T47D (cell line): Measurements from ENCODE around the gene COPZ2.

Experiments
- DNase-seq, 2 experiments: peaks; one replicate each; pipeline versions ENCODE4 v3.0.0 to v3.0.0-alpha.2; 2011 to 2012; ENCODE audit warnings: low read depth in 1 of 2, low spot score in 1 of 2
- JUND ChIP-seq: IDR thresholded peaks from 2 replicates; pipeline ENCODE4 v1.6.1; 2012; ENCODE audit warnings: low read depth
- in situ Hi-C: cut with HindIII; loops from 2 replicates; pipeline ENCODE4 v1.10.0; 2016; ENCODE audit warnings: low sequenced_read_pairs, low pct_unique_long_range_greater_than_20kb

Gene COPZ2

DNA sequence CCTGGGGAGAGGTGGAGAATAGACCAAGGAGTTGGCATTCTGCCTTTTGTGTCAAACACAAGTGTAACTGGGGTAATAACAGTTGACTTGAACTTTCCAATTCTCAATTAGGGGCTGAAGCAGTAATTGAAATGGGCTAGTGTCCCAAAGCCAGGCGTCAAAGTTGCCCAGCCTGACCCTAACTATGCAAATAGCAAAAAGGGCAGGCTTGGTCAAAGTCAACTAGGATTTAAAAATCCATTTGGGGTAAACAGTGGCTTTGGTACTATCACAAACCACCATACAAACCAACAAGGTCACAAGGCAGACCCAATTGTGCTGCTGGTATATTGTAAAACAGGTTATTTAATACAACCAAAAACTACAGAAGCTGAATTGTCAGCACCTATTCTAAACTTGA, 28.6 kb upstream of the COPZ2 start:
- no peak for TF ChIP-seq JUND
- DNase-seq: no peak
- in situ Hi-C loops: no loop called here

- in situ Hi-C loops: no loop called here
- TF ChIP-seq JUND: no peak
- DNase-seq: no peak
Observed at GRCh38 chr17:48064638-48065037, 27.0 kb upstream of the COPZ2 start.

DNA sequence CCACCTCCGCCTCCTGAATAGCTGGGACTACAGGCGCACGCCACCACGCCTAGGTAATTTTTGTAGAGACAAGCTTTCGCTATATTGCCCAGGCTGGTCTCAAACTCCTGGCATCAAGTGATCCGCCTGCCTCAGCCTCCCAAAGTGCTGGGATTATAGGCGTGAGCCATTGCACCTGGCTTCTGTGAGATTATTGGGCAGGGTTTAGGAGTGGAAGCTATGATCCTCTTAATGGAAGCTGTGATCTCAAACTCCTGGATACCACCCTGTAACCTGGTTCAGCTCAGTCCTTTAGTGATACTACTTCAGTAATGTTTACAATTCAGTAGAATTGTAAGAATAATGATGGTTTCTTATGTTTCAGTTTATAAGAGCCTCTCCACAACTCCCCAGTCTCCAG, 24.7 kb upstream of the COPZ2 start:
- in situ Hi-C loops: no loop called here
- no peak for DNase-seq
- no peak for TF ChIP-seq JUND

DNA sequence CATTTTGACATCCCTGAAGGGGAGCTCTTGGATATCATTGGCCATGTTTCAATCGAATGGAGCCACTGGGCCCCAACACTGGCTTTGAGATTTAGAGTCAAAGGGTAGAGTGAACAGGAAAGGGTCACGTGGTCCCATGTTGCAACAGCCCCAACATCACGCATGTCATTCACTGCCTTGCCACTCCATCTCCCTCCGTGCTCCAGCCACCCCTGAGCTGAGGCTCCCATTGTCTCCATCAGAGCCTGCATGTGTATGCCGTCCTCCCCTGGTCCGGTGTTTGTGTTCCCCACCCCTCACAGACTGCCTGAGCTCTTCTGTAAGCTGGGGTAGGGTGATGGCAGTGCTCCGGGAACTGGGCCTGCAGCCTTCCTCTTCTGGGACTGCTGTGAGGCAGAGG, 22.7 kb upstream of the COPZ2 start:
- no peak for TF ChIP-seq JUND

GRCh38 chr17:48059125-48059668, 21.6 kb upstream of the COPZ2 start:
- no peak for DNase-seq
- no peak for TF ChIP-seq JUND
- in situ Hi-C loops: no loop called here

More for the DNA sequence above, 22.7 kb upstream of the COPZ2 start:
- in situ Hi-C loops: no loop called here
- no peak for DNase-seq

GRCh38 chr17:48058393-48059124, 21.0 kb upstream of the COPZ2 start:
- no peak for DNase-seq
- no peak for TF ChIP-seq JUND
- in situ Hi-C loops: no loop called here

DNA sequence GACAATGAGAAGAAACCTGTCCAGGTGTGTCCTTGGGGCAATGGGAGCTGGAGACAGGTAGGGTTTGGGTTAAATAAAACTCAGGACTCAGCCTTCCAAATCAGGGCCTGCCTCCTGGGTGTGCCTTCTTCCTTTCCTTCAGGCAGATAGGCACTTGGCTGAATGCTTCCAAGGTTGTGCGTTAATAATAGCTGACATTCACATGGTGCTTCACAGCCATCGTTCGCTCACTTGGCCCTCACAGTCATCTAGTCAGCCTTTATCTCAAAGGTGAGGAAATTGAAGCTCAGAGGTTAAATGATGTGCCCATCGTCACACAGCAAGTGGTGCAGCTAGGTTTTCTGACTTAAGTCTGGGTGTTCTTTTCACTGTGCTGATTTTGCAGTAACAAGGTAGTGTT, 20.0 kb upstream of the COPZ2 start:
- in situ Hi-C loops: no loop called here
- DNase-seq: no peak
- TF ChIP-seq JUND: no peak

GRCh38 chr17:48056879-48057278, 19.3 kb upstream of the COPZ2 start:
- no peak for TF ChIP-seq JUND
- in situ Hi-C loops: no loop called here
- DNase-seq: no peak

DNA sequence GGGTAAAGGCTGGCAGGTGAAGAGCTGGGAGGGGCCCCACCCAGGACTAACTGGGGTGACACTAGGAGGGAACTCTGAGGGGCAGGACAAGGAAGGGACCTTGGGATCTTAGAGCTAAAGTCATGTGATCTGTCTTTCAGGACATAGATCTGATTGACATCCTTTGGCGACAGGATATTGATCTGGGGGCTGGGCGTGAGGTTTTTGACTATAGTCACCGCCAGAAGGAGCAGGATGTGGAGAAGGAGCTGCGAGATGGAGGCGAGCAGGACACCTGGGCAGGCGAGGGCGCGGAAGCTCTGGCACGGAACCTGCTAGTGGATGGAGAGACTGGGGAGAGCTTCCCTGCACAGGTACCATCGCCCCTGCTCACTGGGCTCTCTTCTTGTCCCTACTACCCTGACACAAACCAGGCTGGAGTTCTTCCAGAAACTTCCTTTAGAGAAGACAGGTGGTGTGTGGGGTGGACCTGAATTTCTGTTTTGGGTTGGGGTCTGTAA, 18.7 kb upstream of the COPZ2 start:
- DNase-seq: no peak
- in situ Hi-C loops: no loop called here
- TF ChIP-seq JUND: no peak

- DNase-seq: peak in 1 of 2 experiments; percentile 84
- in situ Hi-C loops: no loop called here
- TF ChIP-seq JUND: no peak
Observed at GRCh38 chr17:48055531-48056245, 18.1 kb upstream of the COPZ2 start.

- DNase-seq: no peak
- in situ Hi-C loops: no loop called here
Observed at GRCh38 chr17:48054238-48055185, 16.9 kb upstream of the COPZ2 start.

DNA sequence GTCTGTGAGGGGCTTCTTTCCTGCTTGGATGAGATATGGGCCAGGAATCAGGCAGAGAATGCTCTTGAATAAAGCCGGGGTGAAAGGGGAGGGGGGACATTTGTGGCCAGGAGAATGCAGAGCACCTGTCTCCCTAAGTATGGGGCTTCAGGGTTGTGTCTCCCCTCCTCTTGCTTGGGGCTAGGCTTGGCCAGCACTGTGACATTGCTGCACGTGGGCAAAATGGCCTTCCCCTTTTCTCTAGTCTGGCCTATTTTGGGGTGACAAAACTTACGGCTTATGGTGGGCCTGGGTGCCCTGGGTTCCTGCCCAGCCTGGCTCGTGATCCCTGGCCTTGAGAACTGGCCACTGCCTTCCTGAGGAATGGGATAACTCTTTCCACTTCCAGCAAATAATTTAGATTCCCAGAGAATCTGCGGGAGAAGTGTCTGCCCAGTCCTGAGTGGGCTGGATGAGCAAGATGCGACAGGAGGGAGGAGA, 16.2 kb upstream of the COPZ2 start:
- no peak for TF ChIP-seq JUND
- in situ Hi-C loops: no loop called here
- DNase-seq: no peak

More at GRCh38 chr17:48054238-48055185, 16.9 kb upstream of the COPZ2 start:
- no peak for TF ChIP-seq JUND
